ENCODE results near the gene COQ6. TPM values are rescaled to one million over a fixed set of nuclear protein-coding genes. Genes with fewer than 3 reads are reported as not detected.
"Not testable (repeated sequence)": the region's sequence is repeated elsewhere in the genome, so short reads cannot be mapped to it uniquely, and the experiment has no call there.

COQ6 gene
- polyA plus RNA-seq (2012; ENCODE audit: insufficient read depth, insufficient read length) = 31.1 TPM

- peak within 1 kb of the TSS; percentile 95 for H3K4me3 ChIP-seq (ENCODE audit: low read length)
- peak; percentile 95 for DNase-seq (ENCODE audit: low read depth, low spot score)
Observed at GRCh38 chr14:73949752-73950734, at the start of gene COQ6, which contains the start of gene FAM161B. Gene COQ6 (plus strand): TSS chr14:73950302. CDS start chr14:73950333, 31 bp downstream. Gene FAM161B (minus strand): TSS chr14:73950094. CDS start chr14:73950026, 68 bp downstream.

GRCh38 chr14:73903028-73903427 is 47.1 kb upstream of the COQ6 start:
- DNase-seq (ENCODE audit: low read depth, low spot score) = no peak
- H3K4me3 ChIP-seq (ENCODE audit: low read length) = no peak overlapping the region

- no peak for DNase-seq (ENCODE audit: low read depth, low spot score)
Observed at GRCh38 chr14:73909681-73910080, 40.4 kb upstream of the COQ6 start.

GRCh38 chr14:73913256-73913655 is 36.8 kb upstream of the COQ6 start:
- H3K4me3 ChIP-seq (ENCODE audit: low read length) = no peak overlapping the region
- DNase-seq (ENCODE audit: low read depth, low spot score) = no peak

More at GRCh38 chr14:73909681-73910080, 40.4 kb upstream of the COQ6 start:
- no peak overlapping the region for H3K4me3 ChIP-seq (ENCODE audit: low read length)

GRCh38 chr14:73916324-73916723 is 33.8 kb upstream of the COQ6 start:
- H3K4me3 ChIP-seq (ENCODE audit: low read length) = no peak overlapping the region
- no peak for DNase-seq (ENCODE audit: low read depth, low spot score)

- H3K4me3 ChIP-seq (ENCODE audit: low read length); DNase-seq (ENCODE audit: low read depth, low spot score): not testable (repeated sequence)
Observed at GRCh38 chr14:73919457-73919856, 30.6 kb upstream of the COQ6 start.

- DNase-seq (ENCODE audit: low read depth, low spot score) = no peak
- no peak overlapping the region for H3K4me3 ChIP-seq (ENCODE audit: low read length)
Observed at GRCh38 chr14:73924337-73924736, 25.8 kb upstream of the COQ6 start.

GRCh38 chr14:73935666-73936065 is 14.4 kb upstream of the COQ6 start:
- no peak for DNase-seq (ENCODE audit: low read depth, low spot score)
- no peak overlapping the region for H3K4me3 ChIP-seq (ENCODE audit: low read length)

- H3K4me3 ChIP-seq (ENCODE audit: low read length) = no peak overlapping the region
- no peak for DNase-seq (ENCODE audit: low read depth, low spot score)
Observed at GRCh38 chr14:73936548-73936947, 13.6 kb upstream of the COQ6 start.

GRCh38 chr14:73937012-73937411 is 13.1 kb upstream of the COQ6 start:
- no peak overlapping the region for H3K4me3 ChIP-seq (ENCODE audit: low read length)
- no peak for DNase-seq (ENCODE audit: low read depth, low spot score)

GRCh38 chr14:73942180-73942579 is 7.9 kb upstream of the COQ6 start:
- no peak overlapping the region for H3K4me3 ChIP-seq (ENCODE audit: low read length)
- DNase-seq (ENCODE audit: low read depth, low spot score) = no peak

GRCh38 chr14:73943083-73943482 is 7.0 kb upstream of the COQ6 start:
- DNase-seq (ENCODE audit: low read depth, low spot score) = no peak
- H3K4me3 ChIP-seq (ENCODE audit: low read length) = no peak overlapping the region

- DNase-seq (ENCODE audit: low read depth, low spot score) = no peak
Observed at GRCh38 chr14:73944432-73945158, 5.5 kb upstream of the COQ6 start.

GRCh38 chr14:73945159-73945670 is 4.9 kb upstream of the COQ6 start:
- DNase-seq (ENCODE audit: low read depth, low spot score) = no peak

More at GRCh38 chr14:73944432-73945158, 5.5 kb upstream of the COQ6 start:
- no peak overlapping the region for H3K4me3 ChIP-seq (ENCODE audit: low read length)

GRCh38 chr14:73953731-73954130 is 3.6 kb downstream of the COQ6 start:
- no peak overlapping the region for H3K4me3 ChIP-seq (ENCODE audit: low read length)
- DNase-seq (ENCODE audit: low read depth, low spot score) = no peak

More at GRCh38 chr14:73945159-73945670, 4.9 kb upstream of the COQ6 start:
- no peak overlapping the region for H3K4me3 ChIP-seq (ENCODE audit: low read length)

GRCh38 chr14:73955674-73956073 is 5.6 kb downstream of the COQ6 start:
- no peak for DNase-seq (ENCODE audit: low read depth, low spot score)
- H3K4me3 ChIP-seq (ENCODE audit: low read length) = no peak overlapping the region

GRCh38 chr14:73958591-73958990 is 8.5 kb downstream of the COQ6 start:
- no peak for DNase-seq (ENCODE audit: low read depth, low spot score)
- H3K4me3 ChIP-seq (ENCODE audit: low read length) = no peak overlapping the region

- H3K4me3 ChIP-seq (ENCODE audit: low read length) = no peak overlapping the region
- DNase-seq (ENCODE audit: low read depth, low spot score) = no peak
Observed at GRCh38 chr14:73961192-73961591, 11.1 kb downstream of the COQ6 start.

GRCh38 chr14:73965216-73965615 is 15.1 kb downstream of the COQ6 start:
- H3K4me3 ChIP-seq (ENCODE audit: low read length) = no peak overlapping the region
- DNase-seq (ENCODE audit: low read depth, low spot score) = no peak

GRCh38 chr14:73968885-73969284 is 18.8 kb downstream of the COQ6 start:
- no peak overlapping the region for H3K4me3 ChIP-seq (ENCODE audit: low read length)
- DNase-seq (ENCODE audit: low read depth, low spot score) = no peak

Data from Jurkat, Clone E6-1 (cell line).